Gastroesophageal sphincter (tissue), 4 donors: ENCODE measurements around the gene SMARCE1. TPM values are rescaled to one million over a fixed set of nuclear protein-coding genes. Genes with fewer than 3 reads are reported as not detected.

Experiments
- total RNA-seq, 4 donors: library from RNA; depleted of rRNA; stranded (reverse); fragments of >200 nt; gene quantifications; one replicate each; pipeline ENCODE4 v1.1.0, GENCODE V29; 2016

SMARCE1 gene
- total RNA-seq, 4 donors from 2014 or later, result 102 to 131 (median 109) TPM

Other genes starting within 250 kb of the SMARCE1 start
- 1 to 10 TPM in 1 of 4 donors, under 1 TPM in 3; 0.40 to 4.3 (median 0.79) TPM for gene TOP2A, start 229.9 kb downstream of the SMARCE1 start, total RNA-seq
- 100 to 1,000 TPM; 209 to 428 (median 281) TPM for gene IGFBP4, start 204.4 kb downstream of the SMARCE1 start, total RNA-seq
- 1 to 10 TPM in 1 of 4 donors, not detected in 3; 2.2 TPM for gene TNS4, start 146.2 kb downstream of the SMARCE1 start, total RNA-seq
- 1 to 10 TPM in 1 of 4 donors, under 1 TPM in 2, not detected in 1; 0.15 to 2.2 (median 0.35) TPM for gene CCR7, start 82.3 kb downstream of the SMARCE1 start, total RNA-seq
- 10 to 100 TPM in 1 of 4 donors, 1 to 10 TPM in 2, under 1 TPM in 1; 0.94 to 17.8 (median 1.8) TPM for gene KRT222, start 17.4 kb upstream of the SMARCE1 start, total RNA-seq
- 10 to 100 TPM in 1 of 4 donors, 1 to 10 TPM in 2, not detected in 1; 1.1 to 14.7 (median 1.2) TPM for gene KRT24, start 55.9 kb upstream of the SMARCE1 start, total RNA-seq
- gene KRT25, start 107.5 kb upstream of the SMARCE1 start, total RNA-seq, result not detected
- not detected for gene KRT26, start 124.4 kb upstream of the SMARCE1 start, total RNA-seq
- not detected for gene KRT27, start 134.7 kb upstream of the SMARCE1 start, total RNA-seq
- gene KRT28, start 152.1 kb upstream of the SMARCE1 start, total RNA-seq, result not detected
- gene KRT10, start 174.8 kb upstream of the SMARCE1 start, total RNA-seq, result 10 to 100 TPM in 3 of 4 donors, 1 to 10 TPM in 1; 5.1 to 14.3 (median 10.6) TPM
- gene KRT12, start 219.4 kb upstream of the SMARCE1 start, total RNA-seq, result not detected
- not detected for gene KRT20, start 237.4 kb upstream of the SMARCE1 start, total RNA-seq